Measurements from ENCODE around the gene PPDPF.

GRCh38 chr20:63553251-63553932, 32.8 kb downstream of the PPDPF start:
- TF ChIP-seq CTCF (IDR thresholded peaks at IDR 0.05; ENCODE audit: insufficient read depth, low read depth, low read length) (no peak), EZH2 (IDR thresholded peaks at IDR 0.05; ENCODE audit: insufficient read depth, low read length) (no peak)

Measured in astrocyte (in vitro differentiated cells and primary cell).